HG02759 (cell line): Measurements from ENCODE around the gene ANKRD50.
A peak's percentile ranks its signal among the peaks of the same experiment; 100 is the strongest.

Experiments
- ATAC-seq: cut with Tn5 transposase; IDR thresholded peaks from one replicate; pipeline ENCODE4 v1.9.1; 2021; ENCODE audit warnings: mild to moderate bottlenecking, moderate library complexity; ENCODE audit not compliant: unreplicated experiment

The ANKRD50 gene

GRCh38 chr4:124637321-124637720, 75.2 kb downstream of the ANKRD50 start:
- no peak for ATAC-seq

- no peak for ATAC-seq
Measured at GRCh38 chr4:124636788-124637187, 75.7 kb downstream of the ANKRD50 start.

GRCh38 chr4:124635331-124635730, 77.2 kb downstream of the ANKRD50 start:
- ATAC-seq = no peak

GRCh38 chr4:124633285-124633941, 79.1 kb downstream of the ANKRD50 start:
- no peak for ATAC-seq

- ATAC-seq = no peak
Measured at GRCh38 chr4:124632439-124632838, 80.1 kb downstream of the ANKRD50 start.

GRCh38 chr4:124631760-124632159, 80.8 kb downstream of the ANKRD50 start:
- ATAC-seq = peak; percentile 88

- ATAC-seq = no peak
Measured at GRCh38 chr4:124629681-124630080, 82.9 kb downstream of the ANKRD50 start.
